Measurements from ENCODE around the gene SYNRG.
A peak's percentile ranks its signal among the peaks of the same experiment; 100 is the strongest.
"Not testable (repeated sequence)": the region's sequence is repeated elsewhere in the genome, so short reads cannot be mapped to it uniquely, and the experiment has no call there.

The SYNRG gene, protein sequence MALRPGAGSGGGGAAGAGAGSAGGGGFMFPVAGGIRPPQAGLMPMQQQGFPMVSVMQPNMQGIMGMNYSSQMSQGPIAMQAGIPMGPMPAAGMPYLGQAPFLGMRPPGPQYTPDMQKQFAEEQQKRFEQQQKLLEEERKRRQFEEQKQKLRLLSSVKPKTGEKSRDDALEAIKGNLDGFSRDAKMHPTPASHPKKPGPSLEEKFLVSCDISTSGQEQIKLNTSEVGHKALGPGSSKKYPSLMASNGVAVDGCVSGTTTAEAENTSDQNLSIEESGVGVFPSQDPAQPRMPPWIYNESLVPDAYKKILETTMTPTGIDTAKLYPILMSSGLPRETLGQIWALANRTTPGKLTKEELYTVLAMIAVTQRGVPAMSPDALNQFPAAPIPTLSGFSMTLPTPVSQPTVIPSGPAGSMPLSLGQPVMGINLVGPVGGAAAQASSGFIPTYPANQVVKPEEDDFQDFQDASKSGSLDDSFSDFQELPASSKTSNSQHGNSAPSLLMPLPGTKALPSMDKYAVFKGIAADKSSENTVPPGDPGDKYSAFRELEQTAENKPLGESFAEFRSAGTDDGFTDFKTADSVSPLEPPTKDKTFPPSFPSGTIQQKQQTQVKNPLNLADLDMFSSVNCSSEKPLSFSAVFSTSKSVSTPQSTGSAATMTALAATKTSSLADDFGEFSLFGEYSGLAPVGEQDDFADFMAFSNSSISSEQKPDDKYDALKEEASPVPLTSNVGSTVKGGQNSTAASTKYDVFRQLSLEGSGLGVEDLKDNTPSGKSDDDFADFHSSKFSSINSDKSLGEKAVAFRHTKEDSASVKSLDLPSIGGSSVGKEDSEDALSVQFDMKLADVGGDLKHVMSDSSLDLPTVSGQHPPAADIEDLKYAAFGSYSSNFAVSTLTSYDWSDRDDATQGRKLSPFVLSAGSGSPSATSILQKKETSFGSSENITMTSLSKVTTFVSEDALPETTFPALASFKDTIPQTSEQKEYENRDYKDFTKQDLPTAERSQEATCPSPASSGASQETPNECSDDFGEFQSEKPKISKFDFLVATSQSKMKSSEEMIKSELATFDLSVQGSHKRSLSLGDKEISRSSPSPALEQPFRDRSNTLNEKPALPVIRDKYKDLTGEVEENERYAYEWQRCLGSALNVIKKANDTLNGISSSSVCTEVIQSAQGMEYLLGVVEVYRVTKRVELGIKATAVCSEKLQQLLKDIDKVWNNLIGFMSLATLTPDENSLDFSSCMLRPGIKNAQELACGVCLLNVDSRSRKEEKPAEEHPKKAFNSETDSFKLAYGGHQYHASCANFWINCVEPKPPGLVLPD (N-terminal part only)

DNA sequence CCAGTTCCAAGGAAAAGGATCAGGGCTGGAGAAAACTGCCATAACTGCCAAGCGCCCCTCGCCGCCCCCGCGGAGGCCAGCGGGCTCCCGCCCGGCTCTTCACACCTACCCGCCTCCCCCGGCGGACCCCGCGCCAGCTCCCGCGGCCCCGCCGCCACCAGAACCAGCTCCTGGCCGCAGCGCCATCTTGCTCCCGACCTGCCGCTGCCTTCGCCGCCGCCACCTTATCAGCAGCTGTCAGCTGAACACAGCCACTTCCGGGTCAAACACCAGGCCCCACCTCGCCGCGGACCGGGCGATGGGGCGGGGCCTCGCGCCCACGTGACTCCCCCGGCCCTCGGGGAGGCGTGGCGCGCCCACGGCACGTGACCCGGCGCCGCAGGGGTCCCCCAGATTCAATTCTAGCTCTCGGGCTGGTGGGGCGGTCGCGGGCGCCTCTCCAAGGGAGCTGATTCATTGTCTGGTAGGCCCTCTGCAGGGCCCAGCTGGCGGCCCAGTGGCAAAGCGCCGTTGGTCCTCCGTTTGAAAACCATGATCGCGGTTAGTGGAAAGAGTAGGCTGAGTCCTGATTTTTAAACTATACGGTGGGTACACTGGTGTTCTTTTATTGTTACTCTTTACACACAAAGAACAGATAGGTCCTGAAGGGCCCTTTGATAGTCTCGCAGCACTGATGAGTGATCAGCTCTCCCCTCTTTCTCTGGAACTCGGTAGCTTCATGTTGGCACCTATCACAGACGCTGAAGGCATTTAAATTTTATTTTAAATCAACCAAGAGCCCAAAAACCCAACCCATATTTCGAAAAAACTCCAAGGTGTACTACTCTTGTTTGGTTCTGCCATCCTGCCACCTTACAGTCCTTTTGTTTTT is at the start of gene SYNRG:
SYNRG (minus strand) TSS at position 249 of the 871 bp plus-strand sequence; CDS start at position 186, 63 bp downstream.
- DNase-seq (ENCODE audit: low read depth): peak; percentile 96

DNA sequence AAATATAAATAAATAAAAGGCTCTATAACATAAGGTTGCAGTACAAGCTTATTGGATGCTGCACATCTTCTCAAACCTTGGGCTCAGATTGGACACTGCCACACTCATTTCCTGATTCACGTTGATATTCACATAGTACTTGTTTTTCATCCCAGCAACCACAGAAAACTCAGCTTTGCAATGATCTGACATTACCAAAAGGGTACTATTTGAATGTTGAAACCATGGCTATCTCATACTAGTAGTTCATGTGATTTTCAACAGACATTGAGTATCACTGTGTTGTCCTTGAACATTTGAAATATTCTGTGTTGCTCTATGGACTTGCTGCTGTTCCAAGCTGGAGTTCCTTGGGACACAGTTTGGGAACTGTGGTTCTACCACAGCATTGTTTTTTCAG is 48.0 kb upstream of the SYNRG start:
- no peak for DNase-seq (ENCODE audit: low read depth)

DNA sequence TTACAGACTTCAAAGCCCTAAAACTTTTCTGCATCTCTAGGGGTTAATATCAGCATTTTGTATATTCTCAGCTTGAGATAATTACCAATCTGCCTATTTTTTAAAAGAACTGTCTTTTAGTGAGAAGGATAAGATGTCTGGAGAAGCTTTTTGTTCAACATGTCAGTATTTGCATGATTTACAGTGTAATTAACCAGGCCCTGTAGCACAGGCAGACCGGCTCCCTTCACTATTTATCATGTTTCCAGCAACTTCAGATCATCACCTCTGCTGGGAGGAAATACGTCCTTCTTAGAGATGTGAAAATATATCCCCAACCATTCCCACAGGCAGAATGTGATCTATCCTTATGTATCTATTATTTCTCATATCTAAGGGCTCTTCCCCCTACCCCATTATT is 42.6 kb upstream of the SYNRG start:
- no peak for DNase-seq (ENCODE audit: low read depth)

DNA sequence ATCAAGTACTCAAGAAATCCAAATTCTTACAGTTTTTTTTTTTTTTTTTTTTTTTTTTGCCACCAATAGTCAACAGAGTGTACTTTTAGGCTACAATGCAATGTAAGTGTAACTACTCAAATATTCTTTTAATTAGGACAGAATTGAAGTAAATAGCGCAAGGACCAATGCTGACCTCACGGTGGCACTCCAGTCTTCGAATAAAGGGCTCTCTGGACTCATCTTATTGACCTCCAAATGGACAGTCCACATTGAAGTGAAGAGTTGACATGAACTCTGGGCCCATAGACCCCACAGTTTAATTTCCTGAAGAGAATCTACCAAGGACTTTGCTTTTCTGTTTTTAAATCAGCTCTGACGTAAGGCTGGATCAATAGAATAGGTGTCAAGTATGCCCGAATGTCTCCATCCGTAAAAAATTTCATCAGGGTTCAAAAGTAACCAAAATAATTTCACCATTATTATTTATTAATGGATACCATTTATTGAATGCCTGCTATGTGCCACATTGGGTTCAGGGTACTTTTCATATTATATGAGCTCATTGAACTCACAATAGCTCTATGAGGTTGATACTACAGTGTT is 41.3 kb upstream of the SYNRG start:
- peak; percentile 45 for DNase-seq (ENCODE audit: low read depth)

DNA sequence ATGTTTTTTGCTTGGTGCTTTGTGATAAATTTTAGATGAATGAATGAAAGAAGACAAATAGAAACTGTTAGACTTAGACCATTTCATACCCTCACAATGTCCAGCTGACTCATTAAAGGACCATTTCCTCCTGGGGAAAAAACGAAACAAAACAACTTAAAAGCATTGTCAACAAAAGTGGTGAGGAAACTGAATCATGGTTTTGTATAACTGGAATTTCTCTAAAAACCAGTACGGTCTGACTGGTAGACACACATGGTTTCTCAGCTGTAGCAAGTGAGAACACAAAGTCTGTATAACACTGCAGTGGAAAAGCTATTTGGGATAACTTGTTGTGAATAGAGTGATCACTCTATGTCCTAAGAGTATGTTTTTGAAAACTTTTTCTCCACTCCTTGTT is 39.3 kb upstream of the SYNRG start:
- DNase-seq (ENCODE audit: low read depth): peak; percentile 31

DNA sequence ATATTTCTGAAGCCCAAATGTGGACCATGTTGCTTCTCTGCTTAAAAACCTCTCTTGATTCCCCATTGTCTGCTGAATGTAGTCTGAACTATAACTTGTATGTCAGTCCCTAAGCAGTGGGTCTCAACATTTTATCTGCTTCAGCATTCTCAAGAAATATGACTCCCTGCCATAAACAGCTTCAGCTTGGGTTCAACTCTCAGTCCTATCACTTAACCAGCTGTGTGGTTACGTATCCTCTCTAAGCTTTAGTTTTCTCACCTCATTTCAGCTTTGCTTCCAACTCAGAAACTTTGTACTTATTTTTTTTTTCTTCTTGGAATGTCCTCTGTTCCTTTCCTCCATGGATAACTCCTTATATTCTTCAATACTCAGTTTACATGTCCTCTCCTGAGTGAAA is 38.6 kb upstream of the SYNRG start:
- DNase-seq (ENCODE audit: low read depth): no peak

DNA sequence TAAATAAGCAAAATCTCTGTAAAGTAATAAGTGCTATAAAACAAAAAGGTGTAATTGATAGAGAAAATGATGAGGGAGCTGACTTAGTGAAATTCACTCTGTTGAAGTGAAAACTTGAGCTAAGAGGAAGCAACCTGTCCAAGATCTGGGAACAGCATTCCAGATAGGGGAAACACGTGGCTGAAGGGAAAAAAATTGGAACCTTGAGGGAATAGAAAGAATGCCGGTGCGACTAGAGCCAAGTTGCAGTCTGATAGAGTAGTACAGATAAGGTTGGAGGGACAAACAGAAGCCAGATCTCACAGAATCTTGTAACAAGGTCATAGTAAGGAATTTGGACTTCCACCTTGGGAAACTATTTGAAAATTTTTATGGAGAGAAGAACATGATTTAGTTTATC is 34.7 kb upstream of the SYNRG start:
- no peak for DNase-seq (ENCODE audit: low read depth)

DNA sequence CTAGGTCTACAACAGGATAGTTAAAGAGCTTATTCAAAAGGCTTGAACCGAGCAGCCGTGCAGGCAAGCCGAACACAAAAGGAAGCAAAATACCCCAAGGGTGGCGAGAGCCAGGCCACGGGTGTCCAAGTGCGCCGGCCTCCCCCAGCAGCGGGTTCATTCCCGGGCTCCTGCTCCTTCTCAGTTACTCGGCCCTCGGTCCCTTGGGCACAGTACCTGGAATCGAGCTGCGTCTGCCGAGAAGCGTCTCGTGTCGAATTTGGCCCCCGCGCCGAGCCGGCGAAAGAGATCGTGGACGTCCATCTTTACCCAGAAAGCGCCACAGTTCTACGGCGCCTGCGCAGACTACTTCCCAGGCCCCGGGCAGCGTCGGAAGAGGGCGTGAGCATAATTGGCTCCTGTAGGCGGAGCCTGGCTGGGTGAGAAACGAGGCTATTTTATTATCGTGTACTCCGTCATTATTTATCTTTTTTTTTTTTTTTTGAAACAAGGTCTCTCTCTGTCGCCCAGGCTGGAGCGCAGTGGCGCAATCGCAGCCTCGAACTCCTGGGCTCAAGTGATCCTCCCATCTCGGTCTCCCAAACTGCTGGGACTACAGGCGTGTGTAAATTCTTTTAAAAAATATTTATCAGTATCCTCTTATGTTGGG is 34.0 kb upstream of the SYNRG start, which contains the start of gene DDX52:
DDX52 (minus strand) TSS at position 329 of the 649 bp plus-strand sequence; CDS start at position 303, 26 bp downstream.
- DNase-seq (ENCODE audit: low read depth): peak; percentile 88

DNA sequence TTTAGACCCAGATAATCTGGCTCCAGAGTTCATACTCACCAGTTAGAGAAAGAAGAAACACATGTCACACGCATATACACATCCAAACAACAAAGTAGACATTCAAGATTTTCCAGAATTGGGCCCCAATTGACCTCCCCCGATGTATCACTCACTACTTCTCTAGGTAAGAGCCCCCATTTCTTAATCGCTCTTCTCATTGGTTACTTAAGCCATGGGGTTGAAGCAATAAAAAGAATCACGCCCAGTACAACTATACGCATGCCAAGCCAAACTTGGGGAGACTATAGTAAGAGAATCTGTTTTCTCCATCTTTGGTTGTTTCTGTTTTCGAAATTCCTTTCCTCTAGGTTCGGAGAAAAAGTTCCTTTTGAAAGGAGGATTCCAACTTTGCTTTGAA is 33.5 kb upstream of the SYNRG start:
- peak; percentile 37 for DNase-seq (ENCODE audit: low read depth)

DNA sequence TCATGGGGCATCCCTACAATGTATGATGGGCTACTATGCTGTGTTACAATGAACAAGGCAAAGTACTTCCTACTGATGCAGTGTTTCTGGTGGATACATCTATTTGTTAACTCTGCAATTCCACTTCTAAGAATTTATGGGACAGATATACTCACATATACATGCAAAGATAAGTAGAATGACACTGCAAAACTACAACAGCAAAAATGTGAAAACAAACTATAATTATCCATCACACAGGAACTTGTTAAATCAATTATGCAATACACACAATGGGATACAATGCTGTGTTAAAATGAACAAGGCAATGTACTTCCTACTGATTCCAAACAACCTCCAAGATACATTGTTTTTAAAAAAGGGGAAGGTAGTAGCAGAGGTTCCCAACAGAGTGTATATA is 30.8 kb upstream of the SYNRG start:
- no peak for DNase-seq (ENCODE audit: low read depth)

DNA sequence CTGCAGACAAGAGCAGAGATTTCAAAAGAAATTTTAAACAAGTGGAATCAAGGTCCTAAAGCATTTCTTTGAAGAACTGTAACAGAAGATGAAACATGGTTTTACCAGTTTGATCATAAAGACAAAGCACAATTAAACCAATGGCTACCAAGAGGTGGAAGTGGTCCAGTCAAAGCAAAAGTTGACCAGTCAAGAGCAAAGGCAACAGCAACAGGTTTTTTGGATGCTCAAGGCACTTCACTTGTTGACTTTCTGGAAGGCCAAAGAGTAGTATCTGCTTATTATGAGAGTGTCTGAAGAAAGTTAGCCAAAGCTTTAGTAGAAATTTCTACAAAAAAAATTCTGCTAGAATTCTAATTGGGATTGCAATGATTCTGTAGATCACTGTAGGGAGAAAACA is 28.7 kb upstream of the SYNRG start:
- DNase-seq (ENCODE audit: low read depth): no peak

DNA sequence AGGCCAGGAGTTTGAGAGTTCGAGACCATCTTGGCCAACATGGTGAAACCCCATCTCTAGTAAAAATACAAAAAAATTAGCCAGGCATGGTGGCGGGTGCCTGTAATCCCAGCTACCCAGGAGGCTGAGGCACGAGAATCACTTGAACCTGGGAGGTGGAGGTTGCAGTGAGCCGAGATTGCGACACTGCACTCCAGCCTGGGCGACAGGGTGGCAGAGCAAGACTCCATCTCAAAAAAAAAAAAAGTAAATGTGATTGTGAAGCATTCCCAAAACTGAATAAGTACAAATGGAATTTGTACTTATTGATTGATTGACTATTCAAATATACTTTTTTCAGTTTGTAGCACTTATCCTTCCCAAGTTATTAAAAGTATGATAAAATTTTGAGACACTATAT is 7.2 kb upstream of the SYNRG start:
- DNase-seq (ENCODE audit: low read depth): not testable (repeated sequence)

DNA sequence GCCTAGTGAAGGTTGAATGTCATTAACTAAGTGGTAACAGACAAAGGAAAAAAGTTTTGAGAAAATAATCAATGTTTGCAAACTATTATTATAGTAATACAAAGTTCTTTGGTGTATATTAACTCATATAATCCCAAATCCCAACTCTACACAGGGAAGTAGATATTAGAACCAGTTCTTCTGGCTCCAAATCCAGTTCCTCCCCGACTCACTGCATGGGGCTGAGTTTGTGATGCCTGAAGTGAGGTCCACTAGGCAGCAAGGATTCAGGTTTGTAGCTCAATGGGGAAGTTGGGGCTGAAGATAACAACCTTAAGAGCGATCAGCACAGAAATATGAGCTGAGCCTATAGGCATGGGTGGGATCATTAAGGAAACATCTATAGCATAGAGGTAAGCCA is 5.6 kb upstream of the SYNRG start:
- no peak for DNase-seq (ENCODE audit: low read depth)

DNA sequence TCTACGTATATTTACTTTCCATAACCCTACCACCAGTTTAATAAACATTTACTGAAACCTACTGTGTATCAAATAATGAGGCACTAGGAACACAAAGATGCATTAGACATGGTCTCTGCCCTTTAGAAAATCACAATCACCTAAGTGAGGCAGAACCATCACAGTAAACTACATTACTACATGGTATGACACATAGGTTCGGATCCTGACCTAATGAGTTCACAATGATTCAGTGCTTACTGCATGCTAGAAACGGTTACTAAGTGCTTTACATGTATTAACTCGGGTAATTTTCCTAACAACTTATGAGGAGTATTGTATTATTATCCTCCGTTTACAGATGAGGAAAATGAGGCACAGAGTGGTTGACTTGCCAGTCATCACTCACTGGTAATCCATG is 5.2 kb upstream of the SYNRG start:
- peak; percentile 46 for DNase-seq (ENCODE audit: low read depth)

DNA sequence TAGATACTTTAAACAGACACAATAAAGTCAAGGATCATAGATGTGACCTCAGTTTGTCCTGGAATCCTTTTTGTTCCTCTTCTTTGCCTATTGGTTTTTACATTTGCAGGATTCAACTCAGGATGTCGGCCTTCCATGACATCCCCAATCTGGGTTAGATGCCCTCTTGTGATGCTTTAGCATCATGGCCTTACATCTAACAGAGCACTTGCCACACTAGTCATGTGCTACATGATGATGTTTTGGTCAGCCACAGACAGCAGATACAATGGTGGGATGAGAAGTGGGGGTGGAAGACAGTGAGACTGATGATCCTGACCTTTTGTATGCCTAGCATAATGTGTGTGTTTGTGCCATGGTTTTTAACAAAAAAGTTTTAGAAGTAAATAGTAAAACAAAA is 1.8 kb upstream of the SYNRG start:
- no peak for DNase-seq (ENCODE audit: low read depth)

DNA sequence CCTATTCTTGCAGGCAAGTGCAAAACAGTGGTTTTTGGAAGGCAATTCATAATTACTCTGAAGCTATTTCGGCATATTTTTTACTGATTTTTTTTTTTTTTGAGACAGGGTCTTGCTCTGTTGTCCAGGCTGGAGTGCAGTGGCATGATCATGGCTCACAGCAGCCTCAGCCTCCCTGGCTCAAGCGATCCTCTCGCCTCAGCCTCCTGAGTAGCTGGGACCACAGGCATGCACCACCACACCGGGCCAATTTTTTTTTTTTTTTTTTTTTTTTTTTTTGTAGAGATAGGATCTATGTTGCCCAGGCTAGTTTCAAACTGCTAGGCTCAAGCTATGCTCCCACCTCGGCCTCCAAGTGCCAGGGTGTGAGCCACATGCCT is 813 bp upstream of the SYNRG start:
- DNase-seq (ENCODE audit: low read depth): not testable (repeated sequence)

DNA sequence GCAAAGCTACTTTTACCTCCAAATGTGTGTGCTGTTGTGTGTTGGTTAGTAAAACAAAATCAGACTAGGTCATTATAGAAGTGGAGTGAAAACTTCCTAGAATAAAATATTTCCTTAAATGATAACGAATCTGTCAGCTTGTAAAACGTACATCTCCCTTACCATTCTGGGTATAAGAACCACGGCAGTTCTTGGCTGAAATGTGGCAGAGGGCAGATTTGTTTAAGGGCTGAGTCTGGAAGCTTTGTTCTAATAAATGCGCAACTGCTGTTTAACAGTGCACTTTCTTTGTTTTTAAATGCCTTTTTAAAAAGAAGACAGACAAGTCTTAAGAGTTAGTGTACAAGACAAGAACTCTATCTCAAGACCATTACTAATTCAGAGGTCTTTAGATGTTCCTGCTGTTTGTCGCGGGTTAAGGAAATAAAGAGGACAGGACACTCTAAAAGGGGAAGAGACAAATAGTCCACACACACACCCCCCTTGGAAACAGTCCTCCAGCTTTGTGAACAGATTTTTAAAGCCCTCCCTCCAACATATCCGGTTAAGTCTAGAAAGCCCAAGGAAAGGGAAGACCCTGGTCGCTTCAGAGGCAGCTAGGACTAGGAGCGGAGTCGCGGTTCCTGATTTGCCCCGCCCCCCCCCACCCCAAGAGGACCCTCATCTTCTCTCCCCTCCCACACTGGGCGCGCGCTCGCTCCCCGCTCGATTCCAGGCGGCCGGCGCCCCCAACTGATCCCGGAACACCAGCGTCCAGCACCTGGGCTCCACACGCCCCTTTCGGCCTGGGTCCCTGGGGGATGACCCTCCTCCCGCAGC is 658 bp downstream of the SYNRG start:
- peak; percentile 30 for DNase-seq (ENCODE audit: low read depth)

DNA sequence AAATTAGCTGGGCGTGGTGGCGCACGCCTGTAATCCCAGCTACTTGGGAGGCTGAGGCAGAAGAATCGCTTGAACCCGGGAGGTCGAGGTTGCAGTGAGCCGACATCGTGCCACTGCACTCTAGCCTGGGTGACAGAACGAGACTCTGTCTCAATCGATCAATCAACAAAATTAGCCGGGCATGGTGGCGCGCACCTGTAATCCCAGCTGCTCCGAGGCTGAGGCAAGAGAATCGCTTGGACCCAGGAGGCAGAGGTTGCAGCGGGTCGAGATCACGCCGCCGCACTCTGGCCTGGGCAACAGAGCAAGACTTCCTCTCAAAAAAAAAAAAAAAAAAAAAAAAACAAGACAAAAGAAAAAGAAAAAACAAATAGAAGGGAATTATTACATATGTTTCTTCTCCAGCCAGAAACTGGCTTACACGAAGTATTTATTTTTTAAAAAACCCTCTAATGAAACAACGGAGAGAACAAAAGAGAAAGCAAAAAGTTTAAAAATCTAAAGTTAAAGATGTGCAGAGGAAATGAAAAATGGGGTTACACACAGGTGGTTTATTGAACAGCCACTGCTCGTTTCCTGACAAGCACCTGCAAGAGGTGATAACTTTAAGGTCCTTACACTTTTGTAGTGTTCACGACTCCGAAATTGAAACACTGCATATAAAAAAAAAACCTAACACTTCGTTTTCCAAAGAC is 1.4 kb downstream of the SYNRG start:
- no peak for DNase-seq (ENCODE audit: low read depth)

Measured in fibroblast of gingiva (primary cell).